HUDEP-2 (cell line): ENCODE results near the gene ANKRD22.
A peak's percentile ranks its signal among the peaks of the same experiment; 100 is the strongest.
"Not testable (repeated sequence)": the region's sequence is repeated elsewhere in the genome, so short reads cannot be mapped to it uniquely, and the experiment has no call there.

Source experiments
- DNase-seq, 76 experiments: peaks; one replicate each; lab custom pipeline; 2025; ENCODE audit not compliant: unreplicated experiment in 76 of 76; lab: John Stamatoyannopoulos, UW

Gene ANKRD22

DNA sequence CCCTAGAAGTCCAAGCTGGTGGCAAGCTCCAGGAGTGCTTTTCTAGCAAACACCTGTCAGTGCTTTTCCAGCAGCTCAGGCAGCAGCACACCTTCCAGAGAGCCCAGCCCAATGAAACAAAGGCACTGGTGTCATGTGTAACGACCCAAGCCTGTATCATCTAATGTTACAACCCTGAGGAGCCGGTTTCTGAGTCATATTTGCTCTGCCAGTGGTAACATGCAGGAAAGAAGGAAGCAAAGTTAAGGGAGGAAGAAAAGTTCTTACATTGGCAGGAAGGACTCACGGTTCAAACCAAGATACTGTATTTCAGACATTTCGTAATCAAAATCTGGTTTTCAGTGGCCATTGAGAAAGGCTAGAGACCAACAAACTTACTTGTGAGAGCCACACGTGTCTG, at the start of gene ANKRD22:
TSS of gene ANKRD22 (minus strand) at position 139 of the 400 bp plus-strand sequence. CDS start 237 bp downstream, outside the sequence.
- no peak for DNase-seq

DNA sequence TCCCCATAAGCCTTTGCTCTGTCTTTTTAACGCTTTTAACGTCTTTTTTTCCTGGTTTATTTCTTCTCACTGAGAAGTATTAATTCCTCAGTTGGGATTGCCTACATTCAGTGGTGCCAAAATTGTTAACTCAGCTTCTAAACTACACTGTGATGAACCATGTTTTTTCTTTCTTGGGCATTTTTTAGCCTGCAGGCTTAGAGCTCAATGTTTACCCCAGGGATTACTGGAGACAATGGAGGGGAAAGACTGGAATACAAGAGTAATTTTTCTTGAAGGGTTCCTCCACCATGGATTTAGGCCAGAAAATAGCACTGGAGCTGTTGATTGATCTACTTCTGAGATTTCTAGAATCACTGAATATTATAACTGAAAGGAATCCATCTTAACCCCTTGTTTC, 48.2 kb upstream of the ANKRD22 start:
- DNase-seq, result no peak

DNA sequence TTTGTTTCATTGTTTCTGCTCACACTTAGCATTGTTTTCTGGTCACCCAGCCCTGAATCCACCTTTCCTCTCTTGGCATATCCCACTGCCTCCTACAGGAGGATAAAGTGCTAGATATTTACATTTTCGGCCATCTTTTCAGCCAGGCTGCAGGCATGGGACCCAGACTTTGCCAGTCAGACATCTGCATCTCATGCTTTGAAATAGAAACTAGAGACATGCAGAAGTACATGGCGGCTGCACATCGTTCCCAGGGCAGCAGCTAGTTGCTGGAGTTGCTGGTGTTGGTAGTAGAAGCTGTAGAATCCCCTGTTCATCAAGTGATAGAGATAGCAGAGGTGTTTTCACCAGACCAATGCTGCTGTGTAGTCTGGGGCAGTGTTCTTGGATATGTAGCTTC, 47.1 kb upstream of the ANKRD22 start:
- no peak for DNase-seq

DNA sequence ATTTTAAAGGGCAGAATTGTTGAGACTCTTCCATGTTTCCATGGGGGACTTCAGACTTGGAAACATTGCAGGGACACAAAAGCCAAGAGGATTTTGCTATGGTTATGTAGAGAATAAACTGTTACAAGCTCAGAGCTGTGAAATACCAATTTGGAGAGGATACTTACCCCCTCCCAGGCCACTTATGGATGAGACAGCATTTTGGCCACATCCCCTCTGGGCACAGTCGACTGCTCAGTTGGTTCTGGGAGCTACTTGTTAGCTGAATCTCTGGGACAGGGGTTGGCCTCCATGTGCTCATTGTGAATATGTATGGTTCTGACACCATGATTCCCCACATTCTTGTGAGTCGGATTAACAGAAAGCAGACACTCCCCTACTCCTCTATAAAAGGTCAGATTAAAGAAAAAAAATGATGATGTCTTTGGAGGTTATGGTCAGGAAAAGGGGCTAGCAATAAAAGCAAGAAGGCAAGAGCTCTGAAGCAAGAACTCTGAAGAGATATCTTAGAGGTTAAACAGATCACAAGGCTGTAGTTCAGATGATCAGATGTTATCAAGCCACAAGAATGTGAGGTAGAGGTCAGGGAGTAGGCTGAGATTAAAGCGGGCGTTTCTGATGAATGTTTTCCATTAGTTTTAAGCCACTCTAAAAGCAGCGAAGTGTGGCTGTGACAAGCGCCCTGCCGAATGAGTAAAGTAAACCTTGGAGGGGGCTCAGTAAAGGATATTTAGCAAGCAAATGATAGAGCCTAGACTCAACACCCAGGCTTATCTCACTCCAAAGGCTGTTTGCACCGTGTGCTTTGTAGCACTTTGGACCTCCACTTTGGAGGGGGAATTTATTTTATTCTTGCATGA, 45.6 kb upstream of the ANKRD22 start:
- DNase-seq, result no peak

DNA sequence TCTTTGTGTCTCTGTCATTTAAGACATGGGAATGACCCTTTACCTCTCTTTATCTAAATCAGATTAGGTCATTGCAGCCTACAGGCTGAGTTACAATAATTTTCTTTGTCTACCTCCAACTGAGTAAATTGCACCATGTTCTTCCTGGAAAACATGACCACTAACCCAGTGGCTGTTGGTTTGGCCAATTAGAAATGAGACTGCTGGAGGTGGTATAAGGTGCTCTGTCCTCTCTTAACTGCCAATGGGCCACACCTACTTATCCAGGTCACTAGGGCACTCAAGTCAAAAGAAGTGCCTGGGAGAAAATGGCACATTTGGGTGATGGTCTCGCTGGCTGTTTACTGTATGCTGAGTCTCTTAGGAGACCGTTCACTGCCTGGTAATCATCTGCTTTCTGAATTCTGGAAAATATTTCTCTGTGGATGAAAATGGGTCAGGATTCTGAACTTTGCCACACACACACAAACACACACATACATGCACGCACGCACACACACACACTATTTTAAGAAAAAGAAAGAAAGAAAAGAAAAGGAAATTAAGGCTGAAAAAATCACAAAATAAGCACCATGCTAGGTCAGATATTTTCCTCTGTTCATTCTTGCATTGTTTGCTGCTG, 44.8 kb upstream of the ANKRD22 start:
- DNase-seq, result no peak

DNA sequence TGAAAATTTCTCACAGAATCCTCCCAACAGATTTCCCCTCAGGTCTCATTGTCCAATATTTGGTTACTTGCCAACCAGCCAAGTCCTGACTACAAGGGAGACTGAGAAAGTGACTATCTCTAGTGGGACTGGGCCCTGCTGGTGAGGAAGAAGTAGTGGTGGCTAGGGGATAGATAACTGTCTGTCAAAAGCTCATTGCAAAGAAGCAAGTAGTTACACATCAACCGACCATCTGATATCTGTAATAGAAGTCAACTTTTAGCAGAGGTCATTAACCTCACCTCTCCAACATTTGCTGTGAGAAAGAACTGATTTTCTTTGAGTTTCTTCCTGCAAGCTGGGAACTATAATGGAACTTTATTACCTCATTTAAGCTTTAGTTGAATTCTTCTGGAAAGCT, 43.6 kb upstream of the ANKRD22 start:
- DNase-seq, result peak in 1 of 76 experiments; percentile 2

DNA sequence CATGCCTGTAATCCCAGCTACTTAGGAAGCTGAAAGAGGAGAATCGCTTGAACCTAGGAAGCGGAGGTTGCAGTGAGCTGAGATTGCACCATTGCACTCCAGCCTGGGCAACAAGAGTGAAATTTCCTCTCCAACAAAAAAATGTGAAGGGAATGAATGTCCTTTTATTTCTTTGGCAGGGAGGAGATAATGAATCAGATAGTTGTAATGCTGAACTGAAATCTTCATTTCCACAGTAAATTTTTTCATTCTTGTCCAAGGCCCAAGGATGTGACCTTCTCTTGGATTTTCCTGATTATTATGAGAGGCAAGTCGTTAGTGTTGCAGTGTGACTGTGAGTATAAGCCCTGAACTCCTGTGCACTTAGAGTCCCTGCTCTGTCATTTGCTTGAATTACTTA, 42.0 kb upstream of the ANKRD22 start:
- DNase-seq, result no peak

DNA sequence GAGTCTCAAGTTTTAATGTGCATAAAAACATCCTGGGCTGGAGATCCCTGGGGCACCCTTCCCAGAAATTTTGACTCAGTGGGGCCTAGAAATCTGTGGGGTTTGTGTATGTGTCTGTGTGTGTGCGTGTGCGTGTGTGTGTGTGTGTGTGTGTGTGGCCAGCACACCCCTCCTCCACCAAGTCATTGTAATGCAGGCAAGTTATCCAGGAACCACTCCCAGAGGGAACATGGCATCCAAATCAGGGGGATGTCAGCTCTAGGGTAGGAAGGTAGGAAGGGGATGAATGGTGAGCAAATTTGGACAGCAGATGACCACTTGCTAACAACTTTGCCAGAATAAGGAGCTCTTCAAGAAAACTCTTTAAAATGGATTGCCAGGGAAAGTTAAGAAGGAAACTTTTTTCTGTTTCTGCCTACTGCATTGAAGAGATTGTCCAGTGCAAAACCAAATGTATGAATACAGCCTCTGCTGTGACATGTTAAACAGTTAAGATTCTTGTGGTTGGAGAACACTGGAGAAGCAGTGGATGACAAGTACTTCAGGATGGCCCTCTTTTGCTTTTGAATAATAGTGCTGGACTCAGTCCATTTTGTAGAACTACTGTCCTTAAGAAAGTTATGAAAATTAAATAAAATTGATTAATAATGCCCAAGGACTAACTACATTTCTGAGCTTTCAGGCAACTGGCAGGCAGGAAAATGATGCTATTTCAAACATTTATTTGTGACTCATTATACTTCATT, 40.8 kb upstream of the ANKRD22 start:
- no peak for DNase-seq

DNA sequence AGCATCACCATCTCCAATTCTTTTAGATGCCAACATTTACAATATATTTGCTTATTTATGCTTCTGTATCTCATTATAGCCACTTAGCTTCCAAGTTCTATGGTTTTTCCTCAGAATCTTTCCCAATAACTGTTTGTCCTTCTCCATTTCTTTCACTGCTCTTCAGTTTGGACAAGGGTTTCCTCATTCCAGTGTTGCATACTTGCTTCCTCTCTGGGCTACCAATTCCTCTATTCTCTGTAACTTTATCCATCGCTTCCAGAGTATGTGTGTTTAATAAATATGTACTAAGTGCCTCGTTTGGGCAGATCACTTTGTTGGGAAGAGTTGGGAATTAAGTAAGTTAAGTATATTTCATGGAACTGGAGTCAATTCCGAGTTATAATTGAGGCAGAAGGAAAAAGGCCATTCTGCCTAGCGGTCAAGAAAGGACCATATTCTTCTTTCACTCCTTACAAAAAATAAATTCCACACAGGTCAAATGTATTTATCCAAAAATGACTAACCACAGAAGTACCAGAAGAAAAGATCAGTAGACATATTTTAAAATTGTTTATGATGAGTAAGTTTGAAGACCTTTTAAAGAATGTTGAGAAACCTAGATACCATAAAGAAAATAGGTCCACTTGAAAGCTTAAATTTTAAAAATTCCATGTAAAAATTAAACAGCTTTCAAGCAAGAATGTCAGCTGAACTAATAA, 39.2 kb upstream of the ANKRD22 start:
- no peak for DNase-seq

DNA sequence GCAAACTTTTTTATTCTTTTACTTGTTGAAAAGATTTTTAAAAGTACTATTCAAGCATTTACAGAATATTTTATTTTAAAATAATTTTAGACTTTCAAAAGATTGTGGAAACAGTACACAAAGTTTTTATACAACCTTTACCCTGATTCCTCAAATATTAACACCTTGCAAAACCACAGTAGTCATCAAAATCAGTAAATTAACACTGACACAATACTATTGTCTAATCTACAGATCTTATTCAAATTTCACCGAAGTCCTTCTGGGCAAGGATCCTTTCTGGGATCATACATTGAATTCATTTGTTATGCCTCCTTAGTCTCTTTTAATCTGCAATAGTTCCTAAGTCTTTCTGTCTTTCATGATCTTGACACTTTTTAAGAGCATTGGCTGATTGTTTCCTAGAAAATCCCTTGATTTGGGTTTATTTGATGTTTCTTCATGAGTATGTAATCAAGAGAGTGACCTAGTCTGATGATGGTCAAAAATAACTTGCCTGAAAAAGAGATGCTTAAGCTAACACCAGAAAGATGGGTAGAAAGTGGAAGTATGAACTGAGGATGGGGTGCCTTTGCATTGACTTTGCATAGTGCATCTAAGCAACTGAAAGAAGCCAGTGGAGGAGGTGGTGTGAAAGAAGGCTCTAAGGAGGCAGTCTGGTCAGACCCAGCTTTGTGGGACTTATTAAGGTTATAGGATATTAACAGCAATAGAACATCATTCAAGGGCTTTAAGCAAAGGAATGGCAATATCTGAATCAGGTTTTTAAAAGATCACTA, 38.1 kb upstream of the ANKRD22 start:
- no peak for DNase-seq

DNA sequence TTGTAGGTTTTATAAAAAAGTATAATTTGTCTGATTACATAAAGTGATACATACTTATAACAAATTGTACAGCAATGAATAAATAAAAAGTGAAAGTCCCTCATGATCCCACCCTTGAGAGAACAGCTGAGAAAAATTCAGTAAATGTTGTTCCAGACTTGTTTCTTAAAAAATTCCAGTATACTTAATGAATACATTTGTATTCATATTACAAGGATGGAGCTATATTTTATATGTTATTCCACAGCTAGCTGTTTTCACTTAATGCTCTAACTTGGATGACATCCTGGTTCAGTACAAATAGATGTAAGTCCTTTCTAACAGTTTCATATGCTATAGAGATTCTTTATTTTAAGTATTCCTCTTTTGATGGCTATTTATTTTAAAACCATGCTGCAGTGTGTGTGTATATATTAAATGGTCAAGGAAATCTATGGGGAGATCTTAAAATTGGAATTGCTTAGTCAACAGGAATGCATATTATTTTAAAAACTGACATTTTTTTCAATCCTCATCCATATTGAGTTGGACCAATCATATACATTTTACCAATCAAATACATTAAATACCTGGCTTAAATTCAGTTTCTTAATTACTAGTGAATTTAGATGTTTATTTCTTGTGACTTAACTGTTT, 37.3 kb upstream of the ANKRD22 start:
- no peak for DNase-seq

DNA sequence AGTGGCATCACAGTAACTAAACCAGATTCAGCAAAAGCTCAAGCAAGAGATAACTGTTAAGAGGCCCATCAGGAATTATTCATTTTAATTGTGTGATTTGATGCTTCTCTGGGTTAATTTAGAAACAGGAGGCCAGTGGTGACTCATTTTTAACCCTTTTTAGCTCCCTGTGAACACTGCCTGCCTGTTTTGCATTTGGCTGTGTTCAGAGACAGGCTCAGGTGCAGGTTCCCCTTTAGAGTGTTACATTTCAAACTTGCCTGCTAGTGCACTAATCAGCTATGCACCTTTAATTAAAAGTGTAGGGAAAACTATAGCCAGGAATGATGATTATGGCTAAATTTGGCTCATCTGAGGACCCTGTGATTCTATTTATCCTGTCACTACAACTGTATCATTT, 34.9 kb upstream of the ANKRD22 start:
- no peak for DNase-seq

DNA sequence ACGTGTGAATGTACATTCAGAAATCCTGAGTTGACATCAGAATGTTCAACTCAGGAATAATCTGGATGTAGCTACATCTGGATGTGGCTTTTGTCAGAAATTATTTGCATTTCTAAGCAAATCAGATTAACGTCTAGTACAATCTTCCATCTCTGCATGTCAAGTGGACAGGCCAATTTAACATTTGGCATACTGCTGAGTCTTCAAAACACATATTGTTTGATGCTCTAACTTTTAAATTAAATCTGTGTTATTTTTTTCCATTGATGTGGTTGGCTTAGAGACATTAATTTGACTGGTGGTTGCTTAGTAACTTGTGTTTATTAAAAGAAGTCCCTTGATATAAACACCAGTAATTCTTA, 31.8 kb upstream of the ANKRD22 start:
- no peak for DNase-seq

DNA sequence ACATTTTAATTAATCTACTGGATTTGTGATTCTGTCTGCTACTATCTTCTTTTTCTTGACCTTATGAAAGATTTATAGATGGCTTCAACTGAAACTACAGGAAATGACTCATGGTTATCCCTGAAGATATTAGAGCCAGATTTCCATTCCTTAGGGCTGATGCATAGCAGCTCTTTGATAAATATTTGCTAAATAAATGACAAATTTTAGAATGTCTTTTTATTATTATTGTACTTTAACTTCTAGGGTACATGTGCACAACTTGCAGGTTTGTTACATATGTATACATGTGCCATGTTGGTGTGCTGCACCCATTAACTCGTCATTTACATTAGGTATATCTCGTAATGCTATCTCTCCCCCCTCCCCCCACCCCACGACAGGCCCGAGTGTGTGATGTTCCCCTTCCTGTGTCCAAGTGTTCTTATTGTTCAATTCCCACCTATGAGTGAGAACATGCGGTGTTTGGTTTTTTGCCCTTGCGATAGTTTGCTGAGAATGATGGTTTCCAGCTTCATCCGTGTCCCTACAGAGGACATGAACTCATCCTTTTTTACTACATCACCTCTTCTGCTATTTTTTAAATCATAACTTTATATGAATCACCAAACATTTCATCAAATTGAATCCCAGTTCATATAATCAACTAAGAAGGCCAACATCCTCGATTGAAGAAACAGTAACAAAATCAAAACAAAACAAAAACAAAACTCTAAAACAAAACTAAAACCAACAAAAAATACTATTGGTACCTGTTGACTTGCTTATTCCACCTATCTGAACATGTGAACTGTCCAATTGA, 31.2 kb upstream of the ANKRD22 start:
- DNase-seq, result not testable (repeated sequence)

DNA sequence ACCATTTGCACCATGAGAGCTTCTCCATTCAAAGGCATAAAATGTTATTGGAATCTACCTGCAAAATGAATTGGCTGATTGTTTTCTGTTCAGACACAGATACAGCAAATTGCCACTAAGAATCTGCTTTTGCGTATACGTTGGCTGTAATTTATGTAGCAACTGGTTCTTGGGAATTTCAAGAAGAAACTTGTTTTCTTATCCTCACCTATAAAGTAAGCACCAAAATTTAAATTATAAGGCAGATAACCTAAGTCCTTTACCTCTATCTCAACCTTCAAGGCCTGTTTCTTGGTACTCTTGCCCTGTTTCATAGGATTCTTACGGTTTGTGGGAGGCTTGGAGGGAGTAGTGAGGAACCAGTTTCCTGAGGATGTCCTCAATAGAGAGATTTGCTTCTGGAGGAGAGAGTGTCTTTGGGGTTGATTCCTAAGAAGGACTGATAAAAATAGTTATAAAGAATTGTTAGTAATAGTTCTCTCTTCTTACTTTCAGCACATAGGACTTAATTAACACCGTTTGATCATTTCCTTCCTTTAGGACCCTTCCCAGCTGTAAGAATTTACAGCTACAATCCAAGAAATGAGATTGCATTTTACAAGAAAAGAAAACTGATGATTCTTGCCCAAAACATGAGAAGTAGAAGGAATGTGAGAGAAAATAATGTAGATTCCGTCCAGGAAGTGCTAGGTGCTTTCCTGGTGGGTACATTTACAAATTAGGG, 30.4 kb upstream of the ANKRD22 start:
- no peak for DNase-seq

DNA sequence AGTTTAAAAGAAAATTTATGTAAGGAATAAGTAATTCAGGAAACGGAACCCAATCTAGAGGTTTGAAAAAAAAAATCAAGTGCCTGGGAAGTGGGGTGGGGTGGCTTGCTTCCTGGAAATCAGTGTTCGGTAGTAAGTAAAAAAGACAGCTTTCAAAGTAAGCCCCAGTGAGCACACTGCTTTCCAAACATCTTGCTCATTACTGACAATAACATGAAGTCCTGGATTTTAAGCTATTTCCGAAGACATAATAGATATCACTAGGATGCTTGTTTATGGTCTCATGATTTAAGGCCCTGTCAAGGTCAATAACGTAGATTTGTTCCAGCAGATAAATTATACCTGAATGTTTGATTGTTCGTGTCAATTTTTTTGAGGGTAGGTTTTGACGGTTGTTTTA, 29.7 kb upstream of the ANKRD22 start:
- no peak for DNase-seq

DNA sequence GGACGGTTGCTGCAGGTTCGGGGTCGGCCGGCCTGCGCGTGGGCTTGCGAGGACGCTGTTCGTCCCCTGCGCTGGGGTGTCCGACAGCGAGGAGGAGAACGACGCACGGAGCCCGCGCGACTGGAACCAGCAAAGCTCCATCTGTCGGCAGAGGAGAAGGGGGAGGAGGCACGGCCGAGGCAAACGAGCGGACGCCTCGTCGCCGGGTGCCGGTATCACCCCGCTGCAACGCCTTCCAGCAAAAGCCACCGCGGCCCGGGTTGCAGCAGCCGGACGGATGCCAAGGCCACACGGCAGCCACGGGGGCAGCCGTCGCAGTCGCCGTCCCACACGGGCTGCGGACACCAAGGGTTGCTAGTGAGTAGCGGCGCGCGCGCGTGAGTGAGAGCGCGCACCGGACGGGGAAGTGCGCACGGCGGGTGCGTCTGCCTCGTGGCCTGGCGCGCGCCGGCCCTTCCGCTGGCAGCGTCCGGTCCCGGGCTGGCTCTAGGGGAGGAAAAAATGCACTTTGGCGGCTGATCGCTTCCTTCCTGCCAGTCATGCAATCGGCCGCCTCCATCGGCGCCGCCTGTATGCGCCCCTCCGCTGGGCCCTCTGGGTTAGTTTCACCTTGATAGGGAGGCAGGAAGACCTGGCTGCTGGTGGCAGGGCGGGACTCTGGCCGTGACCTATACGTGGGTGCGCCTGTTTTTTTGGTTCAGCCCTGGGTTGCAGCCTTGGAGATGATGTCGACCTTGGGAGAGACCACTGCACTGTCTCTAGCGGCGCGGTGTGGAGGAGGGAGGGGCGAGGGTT, 28.8 kb upstream of the ANKRD22 start:
- peak in 49 of 76 experiments; percentile 3 to 67 (median 29) for DNase-seq
